NCI-H345 treated with DMSO at 0.1 percent for 48 hours (cell line): ENCODE results near the gene TYMP.

Source experiments
- DNase-seq: peaks from one replicate; lab custom pipeline; 2025; ENCODE audit not compliant: unreplicated experiment; lab: John Stamatoyannopoulos, UW

TYMP gene

DNA sequence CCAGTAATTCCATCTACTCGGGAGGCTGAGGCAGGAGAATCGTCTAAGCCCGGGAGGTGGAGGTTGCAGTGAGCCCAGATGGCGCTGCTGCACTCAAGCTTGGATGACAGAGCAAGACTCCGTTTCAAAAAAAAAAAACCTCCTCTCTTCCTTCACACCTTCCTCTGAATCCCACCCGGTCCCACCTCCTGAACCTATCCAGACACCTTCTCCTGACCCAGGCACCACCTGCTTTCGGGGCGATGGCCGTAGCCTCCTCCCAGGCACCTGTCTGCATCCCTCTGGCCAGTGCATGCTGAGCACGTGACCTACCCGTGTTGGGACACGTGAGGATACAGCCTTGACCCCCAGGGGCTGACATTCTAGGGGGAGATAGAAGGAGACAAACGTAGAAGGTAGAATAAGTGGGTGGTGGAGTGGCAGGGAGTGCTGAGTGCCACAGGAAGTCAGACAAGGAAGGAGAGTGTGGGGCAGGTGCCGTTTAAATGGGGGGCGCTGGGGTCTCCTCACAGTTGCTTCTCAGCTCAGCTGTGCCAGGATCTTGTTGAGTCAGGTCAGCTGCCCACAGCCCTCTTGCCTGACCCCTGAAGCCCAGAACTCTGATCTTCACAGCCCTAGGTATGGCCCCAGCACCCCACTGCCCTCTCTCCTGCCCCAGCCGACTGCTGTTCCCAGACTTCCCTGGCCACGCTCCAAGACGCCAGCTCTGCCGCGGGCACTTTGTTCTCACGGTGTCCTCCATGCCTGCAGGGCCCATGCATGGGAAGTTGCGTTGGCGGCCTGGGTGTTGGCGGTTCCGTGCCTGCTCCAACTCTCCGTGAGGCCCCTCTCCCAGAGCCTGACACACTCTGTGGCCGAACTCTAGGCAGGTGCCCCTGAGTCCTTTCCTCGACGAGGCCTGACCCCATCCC, 44.3 kb downstream of the TYMP start:
- DNase-seq: no peak

DNA sequence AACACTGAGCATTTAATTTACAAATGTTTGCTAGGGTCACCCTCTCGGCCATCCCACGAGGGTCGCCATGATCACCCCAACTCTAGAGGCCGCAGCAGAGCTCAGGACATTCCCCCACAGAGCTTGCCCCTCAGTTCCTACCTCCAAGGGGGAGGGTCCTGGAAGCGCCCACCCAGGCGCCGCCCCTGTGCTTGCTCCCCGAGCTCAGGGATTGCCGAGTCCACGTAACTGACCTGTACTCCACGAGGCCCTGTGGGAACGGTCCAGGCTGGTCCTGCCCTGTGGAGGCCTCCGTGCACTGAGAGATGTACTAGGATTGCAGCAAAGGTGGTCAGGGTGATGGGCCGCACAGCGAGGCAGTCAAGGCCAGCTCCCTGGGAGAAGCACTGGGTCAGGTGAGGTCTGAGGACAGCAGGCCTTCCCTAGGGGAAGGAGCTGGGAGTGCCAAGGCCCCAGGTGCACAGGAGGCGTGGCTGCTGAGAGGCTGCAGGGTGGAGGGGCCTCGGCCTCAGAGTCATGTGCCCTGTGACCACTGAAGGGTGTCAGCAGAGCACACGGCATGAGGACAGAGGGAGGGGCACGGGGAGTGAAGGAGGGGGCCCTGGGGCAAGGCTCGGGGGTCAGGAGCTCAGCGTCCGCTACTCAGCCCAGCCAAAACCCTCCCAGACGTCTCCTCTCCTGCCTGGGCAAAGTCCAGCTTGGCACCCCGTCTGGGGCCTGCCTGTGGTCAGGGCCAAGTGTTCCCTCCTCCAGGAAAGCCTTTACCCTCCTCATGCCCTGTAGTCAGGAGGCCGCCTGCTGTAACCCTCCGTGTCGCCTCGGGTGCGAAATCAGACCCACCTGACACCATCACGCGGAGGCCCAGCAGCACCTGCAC, 45.6 kb downstream of the TYMP start:
- DNase-seq: no peak

DNA sequence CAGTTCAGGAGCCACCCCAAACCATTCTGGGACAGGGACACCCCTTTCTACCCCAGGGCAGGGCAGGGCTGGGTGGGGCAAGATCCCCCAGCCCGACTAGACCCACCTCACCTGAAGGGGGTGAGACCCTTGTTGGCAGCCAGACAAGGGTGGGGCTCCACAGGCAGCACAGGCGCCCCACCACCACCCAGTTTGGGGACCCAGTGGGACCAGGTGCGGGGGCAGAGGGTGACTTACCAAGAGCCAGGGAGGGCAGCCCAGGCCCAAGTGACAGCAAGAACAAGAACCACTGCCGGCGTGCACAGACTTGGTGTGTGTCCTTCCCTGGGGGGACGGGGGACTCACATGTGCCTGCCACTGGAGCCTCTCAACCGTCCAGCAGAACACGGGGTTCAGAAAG, 46.3 kb downstream of the TYMP start:
- DNase-seq: no peak

DNA sequence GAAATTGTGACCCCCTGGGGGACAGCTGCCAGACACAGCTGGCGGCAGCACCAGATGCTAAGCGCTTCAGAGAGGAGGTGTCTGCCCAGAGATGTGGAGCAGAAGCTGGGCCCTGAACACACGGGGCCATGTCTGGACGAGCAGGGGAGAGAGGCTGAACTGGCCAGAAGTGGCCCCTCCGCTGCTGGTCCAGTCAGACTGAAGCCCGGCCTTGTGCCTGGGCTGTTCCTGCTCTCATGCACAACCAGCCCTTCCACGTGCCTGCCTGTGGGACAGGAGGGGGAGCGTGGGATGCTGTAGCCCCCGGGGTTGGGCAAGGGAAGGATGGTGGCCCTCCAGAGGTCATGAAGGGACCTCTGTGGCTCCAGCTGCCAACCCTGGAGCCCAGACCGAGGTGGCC, 46.7 kb downstream of the TYMP start:
- DNase-seq: no peak

DNA sequence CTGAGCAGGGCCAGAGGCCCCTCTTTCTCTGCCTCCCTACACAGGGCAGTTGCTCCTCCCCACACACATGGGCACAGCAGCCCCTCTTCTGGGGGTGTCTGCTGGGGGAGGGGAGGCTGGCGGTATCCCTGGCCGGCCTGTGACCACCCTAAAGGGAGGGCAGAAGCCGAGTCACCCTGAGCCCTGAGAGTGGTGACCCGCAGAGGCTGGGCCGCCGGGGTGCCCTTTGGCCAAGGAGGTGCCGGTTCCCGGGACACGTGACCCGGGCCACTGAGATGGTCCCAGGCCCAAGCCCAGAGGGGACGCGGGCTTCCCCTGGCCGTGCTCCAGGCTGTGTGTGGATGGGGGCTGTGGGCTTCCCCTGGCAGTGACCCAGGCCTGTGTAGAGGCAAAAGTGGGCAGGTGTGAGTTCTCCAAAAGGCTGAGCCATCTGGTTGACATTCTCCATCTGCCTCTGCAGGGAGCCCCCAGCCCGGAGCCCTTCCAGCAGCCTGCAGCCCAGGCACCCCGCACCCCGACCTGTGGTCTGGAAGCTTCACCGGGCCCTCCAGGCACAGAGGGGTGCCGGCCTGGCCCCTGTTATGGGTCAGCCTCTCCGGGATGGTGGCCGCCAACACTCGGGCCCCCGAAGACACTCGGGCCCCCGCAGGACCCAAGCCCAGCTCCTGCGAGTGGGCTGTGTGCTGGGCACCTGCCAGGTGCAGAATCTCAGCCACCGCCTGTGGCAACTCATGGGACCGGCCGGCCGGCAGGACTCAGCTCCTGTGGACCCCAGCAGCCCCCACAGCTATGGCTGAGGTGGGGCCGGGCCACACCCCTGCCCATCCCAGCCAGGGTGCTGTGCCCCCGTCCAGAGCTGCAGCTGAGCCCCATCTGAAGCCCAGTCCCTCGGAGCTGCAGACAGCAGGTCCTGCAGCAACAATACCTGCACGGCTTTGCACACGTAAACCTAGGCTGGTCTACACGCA, 47.4 kb downstream of the TYMP start:
- no peak for DNase-seq

DNA sequence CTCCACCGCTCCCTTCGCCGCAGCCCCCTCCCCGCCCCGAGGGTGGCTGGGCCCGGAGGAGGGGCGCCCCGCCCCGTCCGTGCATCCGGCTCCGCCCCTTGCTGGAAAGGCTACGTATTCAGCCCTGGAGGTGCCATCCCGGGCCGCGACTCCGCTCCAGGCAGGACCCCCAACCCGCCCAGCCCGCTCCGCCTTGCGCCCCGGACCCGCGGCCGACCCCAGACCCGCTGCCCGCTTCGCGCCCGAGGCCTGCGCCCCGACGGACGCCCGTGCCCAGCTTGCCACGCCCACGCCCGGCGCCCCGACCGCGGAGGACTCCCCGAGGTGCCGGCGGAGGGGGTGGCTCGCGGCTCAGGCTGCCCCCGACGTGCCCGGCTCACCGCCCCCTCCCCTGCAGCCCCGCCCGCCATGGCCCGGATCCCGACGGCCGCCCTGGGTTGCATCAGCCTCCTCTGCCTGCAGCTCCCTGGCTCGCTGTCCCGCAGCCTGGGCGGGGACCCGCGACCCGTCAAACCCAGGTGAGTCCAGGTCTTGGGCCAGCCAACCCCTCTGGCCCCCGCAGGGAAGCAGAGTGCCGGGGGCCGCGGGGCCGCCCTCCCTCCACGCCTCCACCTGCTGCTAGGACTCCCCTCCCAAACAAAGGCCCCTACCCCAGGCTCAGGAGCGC, 48.2 kb downstream of the TYMP start, which contains the start of gene ADM2:
ADM2 (plus strand) TSS at position 104 of the 667 bp plus-strand sequence; CDS start at position 409, 305 bp downstream.
- no peak for DNase-seq

DNA sequence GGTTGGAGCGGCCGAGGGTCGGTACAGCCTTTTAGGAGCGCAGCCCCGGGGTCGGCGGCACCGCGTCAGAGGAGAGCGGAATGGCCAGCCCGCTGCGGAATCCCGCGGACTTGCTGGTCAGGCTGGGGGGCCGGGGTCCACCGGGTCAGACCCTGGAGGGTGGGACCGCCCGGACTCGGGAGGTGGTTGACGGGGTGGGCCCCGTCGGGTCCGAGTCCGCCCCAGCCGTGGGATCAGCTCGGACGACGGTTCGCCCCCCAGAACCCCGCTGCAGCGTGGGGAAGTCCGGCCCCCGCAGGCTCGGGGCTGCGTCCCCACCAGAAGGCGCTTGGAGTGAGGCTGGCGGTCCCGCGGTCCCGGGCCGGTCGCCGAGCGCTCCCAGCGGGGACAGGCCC, 48.8 kb downstream of the TYMP start:
- no peak for DNase-seq

DNA sequence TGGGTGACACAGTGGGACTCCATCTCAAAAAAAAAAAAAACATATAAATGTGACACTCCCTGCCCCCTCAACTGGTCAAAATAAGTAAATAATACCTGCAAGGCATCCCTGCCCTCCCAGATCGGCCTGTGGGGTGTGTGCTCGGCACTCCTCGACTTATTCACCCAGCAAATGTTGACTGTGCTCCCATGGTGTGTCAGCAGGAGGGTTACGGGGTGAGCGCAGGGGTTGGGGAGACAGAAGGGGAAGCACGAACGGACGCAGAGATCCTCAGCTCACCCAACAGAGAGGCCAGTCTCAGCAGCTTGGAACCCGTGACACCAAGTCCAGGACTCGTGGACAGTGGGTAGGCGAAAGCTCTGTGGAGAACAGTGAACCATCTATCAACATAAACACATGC, 50.1 kb downstream of the TYMP start:
- no peak for DNase-seq

DNA sequence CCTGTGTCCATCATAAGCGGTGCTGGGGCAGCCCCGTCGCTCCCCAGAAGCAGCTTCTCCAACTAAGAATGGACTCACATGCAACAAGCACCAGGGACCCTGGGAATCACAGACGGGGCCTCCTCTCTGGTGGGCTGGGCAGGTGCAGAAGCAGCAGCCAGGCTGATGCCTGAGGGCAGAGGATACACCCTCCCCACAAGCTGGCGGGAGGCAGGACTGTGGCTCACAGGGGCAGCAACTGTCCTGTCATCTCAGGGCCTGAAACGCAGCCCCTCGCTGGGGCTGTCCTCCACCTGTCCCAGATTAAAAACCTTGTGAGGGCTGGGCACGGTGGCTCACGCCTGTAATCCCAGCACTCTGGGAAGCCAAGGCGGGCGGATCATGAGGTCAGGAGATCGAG, 51.9 kb downstream of the TYMP start:
- DNase-seq: no peak

DNA sequence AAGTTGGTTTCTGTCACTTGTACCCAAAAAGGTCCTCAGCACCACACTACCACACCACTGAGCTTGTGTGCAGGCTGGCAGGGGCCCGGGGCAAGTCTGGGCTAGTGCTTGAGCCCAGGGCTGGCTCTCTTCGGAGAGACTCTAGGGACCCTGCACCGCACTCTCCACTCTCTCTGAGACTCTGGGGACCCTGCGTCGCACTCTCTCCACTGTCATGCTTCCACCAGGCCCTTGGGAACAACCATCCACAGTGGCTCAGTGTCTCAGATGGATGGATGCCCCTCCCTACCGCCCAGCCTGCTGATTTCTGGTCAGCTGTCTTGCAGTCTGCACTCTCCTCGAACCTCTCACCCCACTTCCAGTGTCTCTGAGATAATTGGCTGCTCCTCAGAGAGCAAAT, 52.9 kb downstream of the TYMP start:
- no peak for DNase-seq
